Measurements from ENCODE around the gene CXCL12.

Gene CXCL12

DNA sequence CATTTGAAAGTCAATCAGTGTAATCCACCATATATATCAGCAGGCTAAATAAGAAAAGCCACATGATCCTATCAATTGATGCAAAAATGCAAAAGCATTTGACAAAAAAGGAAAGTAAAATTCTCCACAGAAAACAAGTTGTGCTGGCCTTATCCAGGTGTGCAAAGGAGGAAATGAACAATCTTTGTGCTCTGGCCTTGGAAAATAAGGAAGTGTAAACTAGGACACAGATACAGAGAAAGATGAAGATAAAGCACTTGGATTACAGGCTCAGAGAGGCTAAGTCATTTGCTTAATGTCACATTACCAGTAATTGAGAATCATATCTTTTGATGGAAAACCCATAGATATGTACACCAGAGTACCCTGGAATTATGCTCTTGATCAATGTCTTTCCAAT is 54.5 kb downstream of the CXCL12 start:
- no peak for DNase-seq

GRCh38 chr10:44327461-44327860 is 57.4 kb downstream of the CXCL12 start:
- DNase-seq = no peak
